VCaP (cell line): ENCODE data around the gene SLC39A11.
"Not testable (repeated sequence)": the region's sequence is repeated elsewhere in the genome, so short reads cannot be mapped to it uniquely, and the experiment has no call there.

Experiments
- H3K27ac ChIP-seq: fragments of 450-650 bp; 2 replicates; pipeline ENCODE4 v1.5.1; 2017
- TF ChIP-seq, protein P1 (sequence below): fragments of 450-650 bp; conservative IDR thresholded peaks from 2 replicates; pipeline ENCODE4 v1.5.1; 2017; ENCODE audit warnings: mild to moderate bottlenecking, moderate library complexity

Gene SLC39A11

GRCh38 chr17:72644492-72644891 lies 448.0 kb downstream of the SLC39A11 start:
- TF ChIP-seq, protein P1, sequence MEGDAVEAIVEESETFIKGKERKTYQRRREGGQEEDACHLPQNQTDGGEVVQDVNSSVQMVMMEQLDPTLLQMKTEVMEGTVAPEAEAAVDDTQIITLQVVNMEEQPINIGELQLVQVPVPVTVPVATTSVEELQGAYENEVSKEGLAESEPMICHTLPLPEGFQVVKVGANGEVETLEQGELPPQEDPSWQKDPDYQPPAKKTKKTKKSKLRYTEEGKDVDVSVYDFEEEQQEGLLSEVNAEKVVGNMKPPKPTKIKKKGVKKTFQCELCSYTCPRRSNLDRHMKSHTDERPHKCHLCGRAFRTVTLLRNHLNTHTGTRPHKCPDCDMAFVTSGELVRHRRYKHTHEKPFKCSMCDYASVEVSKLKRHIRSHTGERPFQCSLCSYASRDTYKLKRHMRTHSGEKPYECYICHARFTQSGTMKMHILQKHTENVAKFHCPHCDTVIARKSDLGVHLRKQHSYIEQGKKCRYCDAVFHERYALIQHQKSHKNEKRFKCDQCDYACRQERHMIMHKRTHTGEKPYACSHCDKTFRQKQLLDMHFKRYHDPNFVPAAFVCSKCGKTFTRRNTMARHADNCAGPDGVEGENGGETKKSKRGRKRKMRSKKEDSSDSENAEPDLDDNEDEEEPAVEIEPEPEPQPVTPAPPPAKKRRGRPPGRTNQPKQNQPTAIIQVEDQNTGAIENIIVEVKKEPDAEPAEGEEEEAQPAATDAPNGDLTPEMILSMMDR: no peak
- no peak overlapping the region for H3K27ac ChIP-seq

GRCh38 chr17:72643575-72644216 lies 448.8 kb downstream of the SLC39A11 start:
- H3K27ac ChIP-seq: no peak overlapping the region
- TF ChIP-seq, protein P1: no peak

DNA sequence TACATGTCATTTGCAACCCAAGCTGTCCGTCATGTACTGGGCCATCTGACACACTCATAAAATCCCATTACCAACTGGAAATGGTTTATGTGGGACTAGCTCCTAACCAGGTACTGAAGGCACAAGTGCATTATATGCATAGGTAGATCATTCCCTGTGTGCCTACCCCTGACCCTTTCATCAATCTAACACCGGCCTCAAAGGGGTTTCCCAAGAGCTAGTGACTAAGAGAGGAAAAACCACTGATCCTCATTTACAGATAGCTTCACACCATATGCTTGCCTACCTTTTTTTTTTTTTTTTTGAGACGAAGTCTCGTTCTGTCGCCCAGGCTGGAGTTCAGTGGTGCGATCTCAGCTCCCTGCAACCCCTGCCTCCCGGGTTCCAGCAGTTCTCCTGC lies 449.8 kb downstream of the SLC39A11 start:
- TF ChIP-seq, protein P1: no peak
- no peak overlapping the region for H3K27ac ChIP-seq

DNA sequence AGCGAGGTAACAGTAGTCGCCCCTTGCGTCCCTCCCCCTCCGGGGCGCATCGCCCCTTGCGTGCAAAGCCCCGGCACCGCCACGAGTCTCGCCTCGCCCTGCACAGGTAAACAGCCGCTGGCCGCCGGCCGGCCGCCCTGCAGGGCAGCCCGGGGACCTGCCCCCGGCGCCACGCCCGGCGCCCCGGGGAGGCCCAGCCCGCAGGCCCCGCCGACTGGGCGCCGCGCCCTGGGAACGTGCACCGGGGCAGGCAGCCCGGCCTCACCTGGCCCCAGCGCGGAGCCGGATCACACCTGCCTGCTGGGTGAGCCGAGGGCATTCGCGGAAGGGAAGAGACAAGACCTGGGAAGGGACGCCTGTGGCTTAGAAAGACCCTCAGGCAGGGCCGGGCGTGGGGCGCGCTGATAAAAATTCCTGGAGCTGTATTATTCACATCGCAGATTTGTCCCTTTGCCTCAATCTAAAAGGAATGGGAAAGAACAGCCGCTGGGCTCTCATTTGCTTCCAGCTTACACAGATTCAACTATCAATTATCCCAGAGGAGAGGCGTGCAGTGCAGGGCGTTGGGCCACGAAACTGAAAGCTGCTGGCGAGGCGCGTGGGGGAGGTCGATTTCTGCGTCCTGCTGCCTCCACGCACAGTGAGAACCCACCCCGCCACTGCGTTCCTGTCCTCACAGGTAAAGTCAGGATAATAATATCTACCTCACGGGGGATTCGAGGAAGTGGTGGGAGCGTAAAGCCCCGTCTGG lies 451.9 kb downstream of the SLC39A11 start:
- TF ChIP-seq, protein P1: no peak
- no peak overlapping the region for H3K27ac ChIP-seq

GRCh38 chr17:72639711-72640110 lies 452.8 kb downstream of the SLC39A11 start:
- no peak overlapping the region for H3K27ac ChIP-seq
- TF ChIP-seq, protein P1: no peak

DNA sequence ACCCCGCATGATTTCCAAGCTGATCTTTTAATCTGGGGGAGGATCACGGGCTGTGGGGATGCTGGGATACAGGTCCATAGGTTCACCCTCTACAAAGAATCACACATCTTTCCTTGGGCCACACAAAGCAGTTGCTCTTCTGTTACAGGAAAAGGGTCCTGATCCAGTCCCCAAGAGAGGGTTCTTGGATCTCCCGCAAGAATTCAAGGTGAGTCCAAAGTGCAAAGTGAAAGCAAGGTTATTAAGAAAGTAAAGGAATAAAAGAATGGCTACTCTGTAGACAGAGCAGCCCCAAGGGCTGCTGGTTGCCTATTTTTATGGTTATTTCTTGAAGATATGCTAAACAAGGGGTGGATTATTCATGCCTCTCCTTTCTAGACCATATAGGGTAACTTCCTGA lies 453.6 kb downstream of the SLC39A11 start:
- H3K27ac ChIP-seq: not testable (repeated sequence)

DNA sequence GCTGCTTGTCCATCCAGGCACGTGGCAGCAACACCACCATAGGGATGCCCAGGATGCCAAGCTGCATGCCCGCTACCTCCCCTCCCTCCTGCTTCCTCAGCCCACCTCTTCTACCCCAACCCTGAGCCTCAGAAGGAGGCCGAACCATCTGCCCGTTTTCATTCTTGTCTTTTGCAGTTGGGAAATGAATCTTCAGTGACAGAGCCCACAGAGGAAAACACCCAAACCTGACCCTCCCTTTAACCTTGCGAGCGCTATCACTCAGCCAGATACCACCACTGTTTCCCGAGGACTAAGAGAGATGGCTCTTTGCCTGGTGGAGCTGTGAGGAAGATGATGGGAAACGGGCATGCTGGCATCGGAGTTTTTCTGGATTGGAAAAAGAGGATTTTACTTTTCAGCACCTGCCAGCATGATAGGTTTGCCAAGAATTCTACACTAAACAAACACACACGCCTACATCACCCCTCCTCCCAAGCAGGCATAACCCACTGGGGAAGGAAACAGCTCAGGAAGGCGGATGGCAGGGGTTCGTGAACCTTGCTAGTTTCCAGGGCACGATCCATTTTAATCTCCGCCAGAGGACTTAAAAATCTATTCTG lies 457.4 kb downstream of the SLC39A11 start:
- H3K27ac ChIP-seq: peak overlapping the region; percentile 81
- TF ChIP-seq, protein P1: no peak

GRCh38 chr17:72634621-72635020 lies 457.9 kb downstream of the SLC39A11 start:
- TF ChIP-seq, protein P1: no peak
- H3K27ac ChIP-seq: peak overlapping the region; percentile 81
